ENCODE data around the gene CCDC171. TPM values are rescaled to one million over a fixed set of nuclear protein-coding genes. Genes with fewer than 3 reads are reported as not detected.

The CCDC171 gene
- total RNA-seq, 1 experiment from 2014 or later: 2.6 TPM

GRCh38 chr9:15882328-15882727, 329.5 kb downstream of the CCDC171 start:
- Histone ChIP-seq H3K36me3 (ENCODE audit: control insufficient read depth in 1 of 2, insufficient read depth in 2 of 2, low read length in 2 of 2) (no peaks in the 10 kb centered on the region), H2AFZ (ENCODE audit: low read depth, low read length, poor library complexity, severe bottlenecking) (no peak overlapping the region), H3K9ac (ENCODE audit: low read length) (no peak overlapping the region), H4K20me1 (ENCODE audit: insufficient read depth) (no peaks in the 10 kb centered on the region), H3K4me1 (ENCODE audit: control insufficient read depth in 1 of 2, insufficient read depth in 2 of 2, low read length in 2 of 2) (no peaks in the 10 kb centered on the region), H3K4me2 (ENCODE audit: low read length) (no peak overlapping the region), H3K9me2 (ENCODE audit: insufficient read depth) (no peaks in the 10 kb centered on the region), H3K9me3 (ENCODE audit: control insufficient read depth in 1 of 2, insufficient read depth in 1 of 2, low read depth in 1 of 2, low read length in 2 of 2) (no peaks in the 10 kb centered on the region), H3K79me2 (ENCODE audit: insufficient read depth, low read length) (no peaks in the 10 kb centered on the region), H3K27me3 (ENCODE audit: insufficient read depth, low read length) (no peaks in the 10 kb centered on the region), H3K27ac (ENCODE audit: low read depth, low read length) (no peak overlapping the region), H3K4me3 (replicated peaks in 1 of 2; ENCODE audit: low read depth in 1 of 2, low read length in 2 of 2) (no peak overlapping the region)
- intact Hi-C loops (cut with micrococcal nuclease): no loop called here
- DNase-seq (ENCODE audit: low read depth, low spot score) (no peak), ATAC-seq (no peak)
- ChIA-PET CTCF (no interaction called here), POLR2A (no interaction called here), RAD21 (ENCODE audit: low non-redundant PET in 1 of 2, low total read pairs in 2 of 2, uncharacterized antibody in 2 of 2, unreplicated experiment in 2 of 2) (no interaction called here)
- TF ChIP-seq REST (IDR thresholded peaks at IDR 0.05; ENCODE audit: low read depth) (no peak), MAX (IDR thresholded peaks at IDR 0.05) (no peak), ATF3 (IDR thresholded peaks at IDR 0.05) (no peak), FOSL1 (IDR thresholded peaks at IDR 0.05; ENCODE audit: low read depth) (no peak), ZFX (IDR thresholded peaks at IDR 0.05) (no peak), CTCF (IDR thresholded peaks at IDR 0.05 in 2 of 3, conservative IDR thresholded peaks at IDR 0.05 in 1 of 3; ENCODE audit: borderline replicate concordance in 1 of 3, insufficient read depth in 1 of 3, low read depth in 2 of 3, low read length in 2 of 3) (no peak), EZH2phosphoT487 (IDR thresholded peaks at IDR 0.05; ENCODE audit: borderline replicate concordance) (no peak), TCF7L2 (IDR thresholded peaks at IDR 0.05; ENCODE audit: borderline replicate concordance, extremely low read depth, insufficient read depth, insufficient read length) (no peak), EZH2 (IDR thresholded peaks at IDR 0.05) (no peak), SIN3A (IDR thresholded peaks at IDR 0.05; ENCODE audit: low read depth) (no peak), POLR2AphosphoS5 (IDR thresholded peaks at IDR 0.05; ENCODE audit: low read depth, low read length) (no peak), JUND (IDR thresholded peaks at IDR 0.05) (no peak), ELF1 (IDR thresholded peaks at IDR 0.05; ENCODE audit: borderline replicate concordance, low read depth) (no peak), ZNF274 (IDR thresholded peaks at IDR 0.05; ENCODE audit: low read depth, low read length) (no peak)
- BruUV-seq (replicated peaks): no TSS peak
